HK-2 (cell line): ENCODE results near the gene ARHGEF16.

Experiments
- DNase-seq: peaks from one replicate; pipeline ENCODE4 v3.0.0-alpha.2; 2018; ENCODE audit not compliant: unreplicated experiment

Gene ARHGEF16

GRCh38 chr1:3453891-3454810, at the start of gene ARHGEF16:
ARHGEF16 (plus strand) TSS chr1:3454665; CDS start chr1:3463085, 8,420 bp downstream.
- peak; percentile 88 for DNase-seq

- no peak for DNase-seq
Observed at GRCh38 chr1:3404801-3405200, 49.7 kb upstream of the ARHGEF16 start.

DNA sequence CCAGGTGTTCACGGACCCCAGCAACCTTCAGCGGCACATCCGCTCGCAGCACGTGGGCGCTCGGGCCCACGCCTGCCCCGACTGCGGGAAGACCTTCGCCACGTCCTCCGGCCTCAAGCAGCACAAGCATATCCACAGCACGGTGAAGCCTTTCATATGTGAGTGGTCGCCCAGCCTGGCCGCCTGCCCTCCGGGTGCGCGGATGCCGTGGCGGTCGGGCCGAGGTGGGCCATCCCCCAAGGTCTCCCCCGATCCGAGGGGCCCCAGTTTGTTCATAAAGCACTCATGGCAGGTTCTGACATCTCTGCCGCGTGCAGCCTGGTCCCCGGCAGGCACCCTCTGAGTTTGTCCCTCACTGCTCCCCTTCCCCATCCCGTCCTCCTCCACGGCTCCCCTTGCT, 49.0 kb upstream of the ARHGEF16 start:
- DNase-seq = no peak

DNA sequence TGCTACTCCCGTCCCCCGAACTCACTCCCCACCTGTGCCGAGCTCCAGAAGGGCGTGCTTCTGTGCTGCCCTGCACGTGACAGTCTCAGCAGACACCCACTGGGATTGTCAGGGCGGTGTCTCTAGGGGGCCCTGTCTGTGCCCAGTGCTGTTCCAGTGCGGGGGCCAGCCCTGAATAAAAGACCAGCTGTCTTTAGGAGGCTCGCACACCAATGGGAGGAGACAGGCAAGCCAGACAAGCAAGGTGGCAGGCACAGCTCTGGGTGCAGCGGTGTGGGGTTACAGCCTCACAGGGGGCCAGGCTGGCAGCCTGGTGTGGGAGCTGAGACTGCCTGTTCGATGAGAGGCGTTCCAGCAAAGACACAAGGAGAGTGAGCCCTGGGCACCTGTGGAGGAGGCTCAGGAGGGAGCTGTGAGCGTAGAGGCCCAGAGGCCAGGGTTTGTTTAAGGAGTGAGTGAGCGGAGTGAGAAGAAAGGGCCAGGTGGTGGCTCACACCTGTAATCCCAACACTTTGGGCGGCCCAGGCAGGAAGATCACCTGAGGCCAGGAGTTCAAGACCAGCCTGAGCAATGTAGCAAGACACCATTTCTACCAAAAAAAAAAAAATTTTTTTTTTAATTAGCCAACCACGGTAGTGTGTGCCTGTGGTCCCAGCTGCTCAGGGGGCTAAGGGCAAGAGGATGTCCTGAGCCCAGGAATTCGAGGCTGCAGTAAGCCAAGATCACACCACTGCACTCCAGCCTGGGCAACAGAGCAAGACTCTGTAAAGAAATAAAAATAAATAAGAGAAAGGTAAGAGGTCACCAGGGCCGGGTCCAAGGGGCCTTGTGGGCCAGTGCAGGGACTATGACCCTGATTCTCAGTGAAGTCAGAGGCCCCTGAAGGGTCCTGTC, 48.2 kb upstream of the ARHGEF16 start:
- DNase-seq = no peak

DNA sequence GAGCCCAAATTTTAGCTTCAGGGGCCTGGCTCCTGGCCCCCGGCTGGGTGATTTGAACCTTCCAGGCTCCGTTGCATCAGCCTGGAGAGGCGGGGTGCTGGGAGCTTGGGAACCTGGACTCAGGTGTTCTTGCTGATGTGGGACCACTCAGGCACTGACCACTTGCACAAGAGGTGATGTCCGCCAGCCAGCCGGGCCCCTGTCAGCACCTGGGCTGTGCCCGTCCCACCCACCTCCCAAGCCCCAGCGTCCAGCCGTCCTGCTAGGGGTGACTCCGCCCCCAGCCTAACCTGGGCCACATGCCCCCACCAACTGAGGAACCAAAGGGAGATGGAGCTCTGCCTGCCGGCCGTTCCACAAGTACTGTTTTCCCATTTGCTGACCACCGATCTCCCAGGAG, 47.4 kb upstream of the ARHGEF16 start:
- no peak for DNase-seq

DNA sequence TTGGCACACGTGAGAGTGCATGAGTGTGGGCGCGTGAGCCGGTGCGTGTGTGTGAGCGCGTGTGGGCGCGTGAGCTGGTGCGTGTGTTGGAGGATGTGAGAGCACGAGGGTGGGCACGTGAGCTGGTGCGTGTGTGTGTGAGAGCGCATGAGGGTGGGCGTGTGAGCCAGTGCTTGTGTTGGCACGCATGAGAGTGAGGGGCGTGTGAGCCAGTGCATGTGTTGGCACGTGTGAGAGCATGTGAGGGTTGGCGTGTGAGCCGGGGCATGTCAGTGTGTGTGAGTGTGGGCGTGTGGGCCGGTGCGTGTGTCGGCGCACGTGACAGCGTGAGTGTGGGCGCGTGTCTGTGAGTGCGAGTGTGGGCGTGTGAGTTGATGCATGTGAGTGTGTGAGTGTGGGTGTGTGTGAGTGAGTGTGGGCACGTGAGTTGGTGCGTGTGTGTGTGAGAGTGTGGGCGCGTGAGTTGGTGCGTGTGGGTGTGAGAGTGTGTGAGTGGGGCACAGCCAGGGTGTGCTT, 45.7 kb upstream of the ARHGEF16 start:
- no peak for DNase-seq

GRCh38 chr1:3409366-3410141, 44.9 kb upstream of the ARHGEF16 start:
- no peak for DNase-seq

DNA sequence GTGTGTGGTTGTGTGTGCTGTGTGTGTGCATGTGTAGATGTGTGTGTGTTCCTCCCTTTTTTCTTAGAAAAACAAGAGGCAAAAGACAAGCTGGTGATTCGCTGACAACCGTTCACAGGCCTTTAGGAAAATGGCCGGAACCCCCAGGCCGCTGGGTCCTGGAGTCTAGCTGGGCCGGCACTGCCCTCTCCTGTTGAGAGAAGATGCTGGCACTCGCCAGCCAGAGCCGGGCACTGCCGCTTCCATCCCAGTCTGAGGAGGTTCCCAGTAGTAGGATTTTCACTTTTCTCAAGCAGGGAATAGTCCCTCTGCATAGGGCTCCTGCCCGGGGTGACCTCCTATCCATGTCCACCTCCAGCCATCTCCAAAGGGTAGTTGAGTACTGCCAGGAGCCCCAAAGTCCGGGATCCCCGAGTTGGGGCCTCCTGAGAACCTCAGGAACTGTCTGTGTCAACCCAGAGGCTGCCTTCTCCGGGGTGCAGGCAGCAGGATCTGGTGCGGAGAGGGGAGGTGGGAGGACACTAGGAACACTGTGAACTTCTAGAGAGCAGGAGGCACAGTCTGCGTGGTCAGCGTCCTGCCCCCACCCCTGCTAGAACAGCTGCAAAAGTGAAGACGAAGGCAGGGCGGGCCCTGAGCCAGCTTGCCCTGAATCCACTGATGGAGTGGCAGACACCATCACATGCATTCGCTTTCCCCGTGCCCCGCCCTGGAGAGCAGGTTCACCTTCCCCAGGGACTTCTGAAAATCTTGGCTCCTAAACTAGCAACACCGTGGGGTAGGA, 44.1 kb upstream of the ARHGEF16 start:
- DNase-seq = peak; percentile 65

DNA sequence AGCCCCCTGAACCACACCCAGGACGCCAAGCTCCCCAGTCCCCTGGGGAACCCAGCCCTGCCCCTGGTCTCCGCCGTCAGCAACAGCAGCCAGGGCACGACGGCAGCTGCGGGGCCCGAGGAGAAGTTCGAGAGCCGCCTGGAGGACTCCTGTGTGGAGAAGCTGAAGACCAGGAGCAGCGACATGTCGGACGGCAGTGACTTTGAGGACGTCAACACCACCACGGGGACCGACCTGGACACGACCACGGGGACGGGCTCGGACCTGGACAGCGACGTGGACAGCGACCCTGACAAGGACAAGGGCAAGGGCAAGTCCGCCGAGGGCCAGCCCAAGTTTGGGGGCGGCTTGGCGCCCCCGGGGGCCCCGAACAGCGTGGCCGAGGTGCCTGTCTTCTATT, 42.7 kb upstream of the ARHGEF16 start:
- DNase-seq = no peak

DNA sequence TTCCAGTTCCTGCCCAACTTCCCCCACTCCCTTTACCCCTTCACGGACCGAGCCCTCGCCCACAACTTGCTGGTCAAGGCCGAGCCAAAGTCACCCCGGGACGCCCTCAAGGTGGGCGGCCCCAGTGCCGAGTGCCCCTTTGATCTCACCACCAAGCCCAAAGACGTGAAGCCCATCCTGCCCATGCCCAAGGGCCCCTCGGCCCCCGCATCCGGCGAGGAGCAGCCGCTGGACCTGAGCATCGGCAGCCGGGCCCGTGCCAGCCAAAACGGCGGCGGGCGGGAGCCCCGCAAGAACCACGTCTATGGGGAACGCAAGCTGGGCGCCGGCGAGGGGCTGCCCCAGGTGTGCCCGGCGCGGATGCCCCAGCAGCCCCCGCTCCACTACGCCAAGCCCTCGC, 42.1 kb upstream of the ARHGEF16 start:
- no peak for DNase-seq

DNA sequence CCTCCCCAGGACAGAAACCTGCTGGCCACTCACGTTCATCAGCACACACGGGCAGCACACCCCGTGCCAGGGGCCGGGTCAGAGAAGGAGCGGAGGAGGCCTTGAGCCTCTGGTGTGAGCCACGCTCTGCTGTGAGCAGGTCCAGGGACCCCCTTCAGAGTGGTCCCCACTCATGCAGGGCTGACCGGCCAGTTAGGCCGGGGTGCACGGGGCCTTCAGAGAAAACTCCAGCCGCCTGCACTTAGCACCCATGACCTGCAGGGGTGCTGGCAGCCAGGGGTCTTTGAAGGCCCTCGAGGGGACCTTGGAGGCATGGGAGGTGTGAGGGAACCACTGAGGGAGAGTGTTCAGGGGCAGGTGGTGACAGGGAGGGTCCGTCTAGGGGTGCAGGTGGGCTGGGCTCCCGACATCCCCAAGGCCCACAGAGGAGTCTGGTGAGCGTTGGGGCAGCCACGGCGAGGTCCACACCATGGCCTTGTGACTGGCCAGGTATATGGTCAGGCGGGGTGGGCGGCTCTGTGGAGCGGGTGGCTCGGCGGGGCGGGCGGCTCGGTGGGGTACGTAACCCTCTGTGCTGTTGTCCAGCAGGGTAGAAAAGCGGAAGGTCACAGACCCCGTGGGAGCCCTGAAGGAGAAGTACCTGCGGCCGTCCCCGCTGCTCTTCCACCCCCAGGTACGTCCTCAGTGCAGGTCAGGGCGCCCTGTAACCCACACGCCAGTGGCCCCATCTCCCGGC, 40.3 kb upstream of the ARHGEF16 start:
- no peak for DNase-seq

- no peak for DNase-seq
Observed at GRCh38 chr1:3415260-3416090, 39.0 kb upstream of the ARHGEF16 start.

DNA sequence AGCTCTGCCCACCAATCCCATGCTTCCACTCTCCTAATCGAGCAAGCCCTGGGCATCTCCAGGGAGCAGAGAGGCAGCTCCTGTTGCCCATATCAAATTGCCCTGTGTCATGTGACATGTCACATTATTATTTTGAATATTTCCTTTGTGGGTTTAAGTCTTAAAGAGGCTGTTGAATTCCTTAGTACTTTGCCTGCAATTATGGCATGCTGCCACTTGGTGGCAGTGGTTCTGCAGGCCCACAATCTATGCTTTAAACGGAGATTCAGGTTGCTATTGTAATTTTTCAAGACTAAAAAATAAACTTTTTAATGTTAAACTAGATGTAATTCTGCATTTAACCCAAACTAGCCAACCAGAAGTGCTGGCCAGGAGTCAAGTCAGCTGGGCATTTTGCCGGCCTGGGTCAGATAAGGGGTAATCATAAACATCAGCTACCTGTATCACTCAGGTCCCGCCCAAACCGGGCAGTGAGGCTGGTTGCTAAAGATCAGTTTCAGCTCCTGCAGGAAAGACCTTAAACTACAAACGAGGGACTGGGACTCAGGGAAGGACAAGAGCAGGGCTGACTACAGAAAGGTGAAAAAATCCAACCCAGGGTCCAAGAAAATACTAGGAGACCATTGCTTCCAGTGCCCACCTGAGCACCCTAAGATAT, 37.3 kb upstream of the ARHGEF16 start:
- DNase-seq = no peak

GRCh38 chr1:3417934-3418333, 36.5 kb upstream of the ARHGEF16 start:
- DNase-seq = no peak

DNA sequence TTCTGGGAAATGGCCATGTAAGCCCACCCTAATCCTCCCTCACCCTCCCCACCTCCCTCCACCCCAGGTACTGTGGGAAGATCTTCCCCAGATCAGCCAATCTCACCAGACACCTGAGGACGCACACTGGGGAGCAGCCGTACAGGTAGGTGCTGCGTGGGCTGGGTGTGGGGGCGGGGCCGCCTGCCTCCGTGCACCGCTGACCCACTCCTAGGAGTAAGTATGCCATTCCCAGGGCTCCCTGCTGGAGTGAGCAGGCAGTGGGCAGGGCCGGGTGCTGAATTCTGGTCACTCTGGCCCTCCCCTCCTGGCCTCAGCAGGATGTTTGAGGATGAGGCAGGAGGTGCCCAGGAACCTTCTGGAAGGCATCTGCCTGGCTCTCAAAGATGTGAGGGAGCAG, 35.9 kb upstream of the ARHGEF16 start:
- DNase-seq = no peak

DNA sequence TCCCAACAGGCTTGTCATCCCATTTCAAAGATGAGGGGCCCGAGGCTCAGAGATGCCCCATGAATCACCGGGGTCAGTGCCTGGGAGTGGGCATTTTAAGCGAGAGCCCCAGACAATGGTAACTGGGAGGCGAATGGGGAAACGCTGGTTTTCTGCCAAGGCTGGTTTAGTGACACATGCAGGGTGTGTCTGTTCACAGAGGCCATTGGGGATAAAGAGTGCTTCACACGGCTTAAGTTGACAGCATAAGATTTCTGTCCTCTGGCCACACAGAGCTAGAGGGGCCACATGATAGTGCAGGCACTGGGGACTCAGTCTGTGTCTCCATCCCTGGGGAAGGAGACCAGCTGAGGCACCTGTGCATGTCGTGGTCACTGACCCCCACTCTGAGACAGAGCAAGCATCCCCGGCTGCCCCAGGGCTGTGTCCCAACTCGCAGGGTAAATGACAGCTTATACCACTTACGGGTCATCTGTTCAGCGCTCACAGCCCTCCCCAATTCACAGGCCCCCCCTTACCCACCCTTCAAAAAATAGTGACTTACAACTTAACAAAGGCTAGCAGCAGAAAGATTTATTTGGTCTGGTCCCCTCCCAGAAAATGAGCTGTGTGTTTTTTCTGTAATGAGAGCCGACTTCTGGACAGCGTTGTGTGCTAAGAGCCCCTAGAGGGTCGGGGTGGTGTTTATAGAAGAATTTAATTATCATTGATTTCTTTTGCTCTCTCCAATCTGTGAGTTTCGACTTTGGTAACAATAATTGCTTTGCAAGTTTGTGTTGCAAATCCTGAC, 34.9 kb upstream of the ARHGEF16 start:
- DNase-seq = no peak

- DNase-seq = no peak
Observed at GRCh38 chr1:3420218-3420951, 34.1 kb upstream of the ARHGEF16 start.
